GM12878 (cell line): ENCODE measurements around the gene GPRASP3. TPM values are rescaled to one million over a fixed set of nuclear protein-coding genes. Genes with fewer than 3 reads are reported as not detected.

Experiments used
- ATAC-seq: fragments of 200-7000 bp; cut with Tn5 transposase; 3 replicates; pipeline ENCODE4 v1.9.1; 2020; ENCODE audit warnings: mild to moderate bottlenecking, moderate library complexity
- BruUV-seq: library from RNA; stranded (reverse); fragments of 400-500 nt; replicated peaks from 2 replicates; lab custom pipeline; 2021; lab: Mats Ljungman, UMichigan
- CTCF ChIA-PET: fragments of 300-600 bp; sonication (Branson Sonifier 250); formaldehyde crosslinking; extraction: SDS; loops from one replicate; lab custom pipeline; 2021; ENCODE audit warnings: inconsistent platforms; lab: Yijun Ruan, JAX
- POLR2A ChIA-PET: fragments of 350-600 bp; formaldehyde crosslinking; extraction: SDS; loops from one replicate; lab custom pipeline; 2021; ENCODE audit warnings: inconsistent platforms; lab: Charles Lee
- RAD21 ChIA-PET: fragments of 300-600 bp; sonication (Branson Sonifier 250); formaldehyde crosslinking; loops from one replicate; lab custom pipeline; 2023; ENCODE audit warnings: antibody characterized with exemption; ENCODE audit not compliant: unreplicated experiment; lab: Charles Lee
- SMC1A ChIA-PET: fragments of 300-600 bp; sonication (Branson Sonifier 250); formaldehyde crosslinking; loops from one replicate; lab custom pipeline; 2023; ENCODE audit not compliant: unreplicated experiment, uncharacterized antibody; lab: Charles Lee
- DNase-seq: peaks from one replicate; pipeline ENCODE4 v3.0.0-alpha.2; 2011; ENCODE audit warnings: low read depth, low spot score
- FAIRE-seq: peaks from 3 replicates; lab custom pipeline; 2011; peaks lifted over from hg19 to GRCh38; lab: Jason Lieb, UNC
- H2AFZ ChIP-seq: 2 replicates; pipeline ENCODE4 v1.6.0; 2011; ENCODE audit warnings: low read depth, low read length, control low read depth; ENCODE audit not compliant: control insufficient read depth
- H3K27ac ChIP-seq: 2 replicates; pipeline ENCODE4 v1.5.1; 2011; ENCODE audit warnings: control low read depth; ENCODE audit not compliant: control insufficient read depth, insufficient read depth
- H3K27me3 ChIP-seq, 2 experiments: replicated peaks in 1 of 2; 2 replicates each; pipeline versions ENCODE4 v1.6.0 to v1.6.1; 2011; ENCODE audit warnings: low read length in 1 of 2; ENCODE audit not compliant: control insufficient read depth in 2 of 2, insufficient read depth in 2 of 2
- H3K36me3 ChIP-seq, 2 experiments: 2 replicates each; pipeline ENCODE4 v1.5.1; 2011; ENCODE audit warnings: low read length in 1 of 2; ENCODE audit not compliant: control insufficient read depth in 2 of 2, insufficient read depth in 2 of 2
- H3K4me1 ChIP-seq: 2 replicates; pipeline ENCODE4 v1.6.1; 2011; ENCODE audit warnings: mild to moderate bottlenecking, low read length, moderate library complexity, mixed read lengths; ENCODE audit not compliant: control insufficient read depth, insufficient read depth
- H3K4me2 ChIP-seq: 2 replicates; pipeline ENCODE4 v1.6.0; 2011; ENCODE audit warnings: control low read depth; ENCODE audit not compliant: control insufficient read depth, insufficient read depth
- H3K4me3 ChIP-seq: fragments of 200-600 bp; sonication (generic); 2 replicates; pipeline ENCODE4 v1.5.1; 2016
- H3K79me2 ChIP-seq: 2 replicates; pipeline ENCODE4 v1.6.0; 2011; ENCODE audit warnings: low read length; ENCODE audit not compliant: control insufficient read depth, insufficient read depth
- H3K9ac ChIP-seq: 2 replicates; pipeline ENCODE4 v1.8.0; 2011; ENCODE audit warnings: low read length, control low read depth, mixed read lengths; ENCODE audit not compliant: control insufficient read depth, insufficient read depth
- H3K9me3 ChIP-seq: replicated peaks from 3 replicates; pipeline ENCODE4 v1.5.1; 2011; ENCODE audit warnings: mild to moderate bottlenecking, low read length; ENCODE audit not compliant: control insufficient read depth, insufficient read depth
- H4K20me1 ChIP-seq: 2 replicates; pipeline ENCODE4 v1.6.0; 2011; ENCODE audit not compliant: control insufficient read depth, insufficient read depth
- ETV6 ChIP-seq, 2 experiments: fragments of 450-650 bp in 1 of 2; IDR thresholded peaks in 1 of 2; conservative IDR thresholded peaks in 1 of 2; 2 replicates each; pipeline ENCODE4 v1.6.1; 2014; ENCODE audit warnings: antibody characterized with exemption in 1 of 2, borderline replicate concordance in 1 of 2, low read depth in 1 of 2, mild to moderate bottlenecking in 1 of 2, moderate library complexity in 1 of 2
- FOXM1 ChIP-seq: IDR thresholded peaks from 2 replicates; pipeline ENCODE4 v1.6.1; 2012; ENCODE audit warnings: low read depth, mild to moderate bottlenecking, inconsistent platforms, low read length, moderate library complexity
- MTA2 ChIP-seq: fragments of 450-650 bp; IDR thresholded peaks from 2 replicates; pipeline ENCODE4 v1.6.1; 2016; ENCODE audit warnings: low read depth, mild to moderate bottlenecking, moderate library complexity
- MTA3 ChIP-seq: IDR thresholded peaks from 2 replicates; pipeline ENCODE4 v1.6.1; 2012; ENCODE audit warnings: low read length, inconsistent platforms, borderline replicate concordance
- NFYB ChIP-seq: IDR thresholded peaks from 2 replicates; pipeline ENCODE4 v1.6.1; 2011; ENCODE audit warnings: low read depth, mild to moderate bottlenecking, low read length, improper control_type of control experiment, moderate library complexity; ENCODE audit not compliant: insufficient read depth
- RAD21 ChIP-seq: IDR thresholded peaks from 2 replicates; pipeline ENCODE4 v1.6.1; 2011; ENCODE audit warnings: mild to moderate bottlenecking, low read depth, low read length, moderate library complexity; ENCODE audit not compliant: insufficient read depth
- SREBF1 ChIP-seq: IDR thresholded peaks from 2 replicates; pipeline ENCODE4 v1.6.1; 2012; ENCODE audit warnings: mild to moderate bottlenecking, low read length
- SUPT20H ChIP-seq: IDR thresholded peaks from 2 replicates; pipeline ENCODE4 v1.6.1; 2011; ENCODE audit warnings: low read depth, mild to moderate bottlenecking, low read length, moderate library complexity, borderline replicate concordance; ENCODE audit not compliant: control insufficient read depth
- YBX1 ChIP-seq: fragments of 450-650 bp; IDR thresholded peaks from 2 replicates; pipeline ENCODE4 v1.6.1; 2016; ENCODE audit warnings: antibody characterized with exemption
- WGBS: methylation state at CpG from one replicate; pipeline ENCODE4 v1.1.6; 2016; ENCODE audit warnings: low lambda C conversion rate; ENCODE audit not compliant: insufficient replicate concordance, insufficient coverage; ENCODE audit errors: missing lambda C conversion rate; 5-methylcytosine and 5-hydroxymethylcytosine counted together
- in situ Hi-C: fragments of 300-500 bp; cut with MboI; formaldehyde crosslinking; loops from 9 replicates; pipeline ENCODE4 v1.14.3; 2018; ENCODE audit warnings: mixed read lengths
- intact Hi-C: fragments of 100-400 bp; cut with micrococcal nuclease; formaldehyde crosslinking; loops from one replicate; pipeline ENCODE4 v1.14.2; 2022; ENCODE audit not compliant: unreplicated experiment
- polyA plus RNA-seq, 11 experiments: library from polyadenylated mRNA; depleted of rRNA in 4 of 11; unstranded in 6 of 11; stranded (reverse) in 5 of 11; fragments of >200 nt; fragmentation: Nextera tagmentation in 4 of 11; fragmentation: Illumina TruSeq in 1 of 11; extraction: Ambion mirVana in 4 of 11; extraction: Trizol in 1 of 11; gene quantifications; 1 replicate in 1 of 11; 2 replicates in 10 of 11; pipeline versions ENCODE4 v1.2.1 to v1.2.3, GENCODE V29; 2011 to 2016; ENCODE audit warnings: inconsistent platforms in 2 of 11, missing spikeins in 2 of 11, low read depth in 1 of 11
- total RNA-seq, 4 experiments: library from RNA; depleted of rRNA in 3 of 4; stranded (reverse); fragments of >200 nt in 3 of 4; fragmentation: Illumina TruSeq in 1 of 4; extraction: Trizol in 1 of 4; gene quantifications; 2 replicates each; pipeline versions ENCODE4 v1.2.1 to v1.2.3, GENCODE V29; 2013 to 2021
- TF ChIP-seq, protein P1 (sequence below): IDR thresholded peaks from 2 replicates; pipeline ENCODE4 v1.6.1; 2012; ENCODE audit warnings: low read depth, low read length, improper control_type of control experiment
- TF ChIP-seq, protein P2 (sequence below): IDR thresholded peaks from 2 replicates; pipeline ENCODE4 v1.6.1; 2012; ENCODE audit warnings: low read depth, low read length, improper control_type of control experiment
- TF ChIP-seq, protein P3 (sequence below): fragments of 450-650 bp; IDR thresholded peaks from 2 replicates; pipeline ENCODE4 v1.6.1; 2018; ENCODE audit warnings: mild to moderate bottlenecking, low read depth, moderate library complexity; ENCODE audit not compliant: partially characterized antibody

GPRASP3 gene
- total and polyA plus RNA-seq, 10 of the 15 experiments (the other 5 are each of a cell fraction or from before 2014, with no cell fraction given): 0.09 to 0.30 (median 0.14) TPM

- no peaks in the 10 kb centered on the region for H3K4me1 ChIP-seq
- H3K4me2 ChIP-seq: no peak overlapping the region
- H3K27me3 ChIP-seq: no peaks in the 10 kb centered on the region
- TF ChIP-seq, protein P1, sequence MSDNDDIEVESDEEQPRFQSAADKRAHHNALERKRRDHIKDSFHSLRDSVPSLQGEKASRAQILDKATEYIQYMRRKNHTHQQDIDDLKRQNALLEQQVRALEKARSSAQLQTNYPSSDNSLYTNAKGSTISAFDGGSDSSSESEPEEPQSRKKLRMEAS: no peak
- TF ChIP-seq, protein P2, sequence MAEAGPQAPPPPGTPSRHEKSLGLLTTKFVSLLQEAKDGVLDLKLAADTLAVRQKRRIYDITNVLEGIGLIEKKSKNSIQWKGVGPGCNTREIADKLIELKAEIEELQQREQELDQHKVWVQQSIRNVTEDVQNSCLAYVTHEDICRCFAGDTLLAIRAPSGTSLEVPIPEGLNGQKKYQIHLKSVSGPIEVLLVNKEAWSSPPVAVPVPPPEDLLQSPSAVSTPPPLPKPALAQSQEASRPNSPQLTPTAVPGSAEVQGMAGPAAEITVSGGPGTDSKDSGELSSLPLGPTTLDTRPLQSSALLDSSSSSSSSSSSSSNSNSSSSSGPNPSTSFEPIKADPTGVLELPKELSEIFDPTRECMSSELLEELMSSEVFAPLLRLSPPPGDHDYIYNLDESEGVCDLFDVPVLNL: no peak
- TF ChIP-seq MTA3 (no peak), RAD21 (no peak)
- TF ChIP-seq, all 136 proteins: peak for 0
- no peaks in the 10 kb centered on the region for H3K36me3 ChIP-seq
- intact Hi-C loops: no loop called here
- CTCF ChIA-PET: interaction anchor here (0.7 to 1.2 kb wide), 2 partner anchors 14 to 135 kb away, joined by 3 read pairs; no protein-coding TSS in a partner anchor
- no peak overlapping the region for H2AFZ ChIP-seq
- no peak overlapping the region for H3K27ac ChIP-seq
- H3K9me3 ChIP-seq: no peaks in the 10 kb centered on the region; the same call in 2 of the 3 replicates
- RAD21 ChIA-PET: no interaction called here
- no peak for ATAC-seq
- SMC1A ChIA-PET: no interaction called here
- no peaks in the 10 kb centered on the region for H4K20me1 ChIP-seq
- no peak overlapping the region for H3K4me3 ChIP-seq
- 31% methylated on average over 4 of the region's 4 CpGs for WGBS
- POLR2A ChIA-PET: no interaction called here
- in situ Hi-C loops: no loop called here
- no peak for DNase-seq
- no peak overlapping the region for H3K9ac ChIP-seq
- peaks cover 4% of the 10 kb centered on the region for H3K79me2 ChIP-seq
- BruUV-seq: no TSS peak
- FAIRE-seq: no peak
These were observed 45.3 kb downstream of the GPRASP3 start for GRCh38 chrX:102765809-102766208.

- Histone ChIP-seq H3K9me3 (no peaks in the 10 kb centered on the region; the same call in 2 of the 3 replicates), H3K27me3 (no peaks in the 10 kb centered on the region), H3K4me1 (no peaks in the 10 kb centered on the region), H3K36me3 (no peaks in the 10 kb centered on the region), H2AFZ (no peak overlapping the region), H3K27ac (no peak overlapping the region), H3K4me2 (no peak overlapping the region), H4K20me1 (no peaks in the 10 kb centered on the region), H3K79me2 (peaks cover 4% of the 10 kb centered on the region), H3K4me3 (no peak overlapping the region), H3K9ac (no peak overlapping the region)
- ChIA-PET CTCF (no interaction called here), POLR2A (no interaction called here), RAD21 (no interaction called here), SMC1A (no interaction called here)
- FAIRE-seq (no peak), DNase-seq (no peak), ATAC-seq (no peak)
- no TSS peak for BruUV-seq
- in situ Hi-C loops: no loop called here
- WGBS: 0% methylated on average over 1 of the region's 1 CpG
- intact Hi-C loops: no loop called here
- TF ChIP-seq YBX1 (no peak), ETV6 (conservative IDR thresholded peaks at IDR 0.05 in 1 of 2, IDR thresholded peaks at IDR 0.05 in 1 of 2; ENCODE audit: borderline replicate concordance in 1 of 2, low read depth in 1 of 2) (no peak), SUPT20H (no peak), MTA2 (no peak), FOXM1 (no peak), NFYB (no peak), SREBF1 (no peak)
- TF ChIP-seq, protein P3, sequence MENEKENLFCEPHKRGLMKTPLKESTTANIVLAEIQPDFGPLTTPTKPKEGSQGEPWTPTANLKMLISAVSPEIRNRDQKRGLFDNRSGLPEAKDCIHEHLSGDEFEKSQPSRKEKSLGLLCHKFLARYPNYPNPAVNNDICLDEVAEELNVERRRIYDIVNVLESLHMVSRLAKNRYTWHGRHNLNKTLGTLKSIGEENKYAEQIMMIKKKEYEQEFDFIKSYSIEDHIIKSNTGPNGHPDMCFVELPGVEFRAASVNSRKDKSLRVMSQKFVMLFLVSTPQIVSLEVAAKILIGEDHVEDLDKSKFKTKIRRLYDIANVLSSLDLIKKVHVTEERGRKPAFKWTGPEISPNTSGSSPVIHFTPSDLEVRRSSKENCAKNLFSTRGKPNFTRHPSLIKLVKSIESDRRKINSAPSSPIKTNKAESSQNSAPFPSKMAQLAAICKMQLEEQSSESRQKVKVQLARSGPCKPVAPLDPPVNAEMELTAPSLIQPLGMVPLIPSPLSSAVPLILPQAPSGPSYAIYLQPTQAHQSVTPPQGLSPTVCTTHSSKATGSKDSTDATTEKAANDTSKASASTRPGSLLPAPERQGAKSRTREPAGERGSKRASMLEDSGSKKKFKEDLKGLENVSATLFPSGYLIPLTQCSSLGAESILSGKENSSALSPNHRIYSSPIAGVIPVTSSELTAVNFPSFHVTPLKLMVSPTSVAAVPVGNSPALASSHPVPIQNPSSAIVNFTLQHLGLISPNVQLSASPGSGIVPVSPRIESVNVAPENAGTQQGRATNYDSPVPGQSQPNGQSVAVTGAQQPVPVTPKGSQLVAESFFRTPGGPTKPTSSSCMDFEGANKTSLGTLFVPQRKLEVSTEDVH: no peak
These were observed 46.7 kb downstream of the GPRASP3 start for GRCh38 chrX:102767287-102767686.
